GM08714 (cell line): Measurements from ENCODE around the gene RLN3.
A peak's percentile ranks its signal among the peaks of the same experiment; 100 is the strongest.
"Not testable (repeated sequence)": the region's sequence is repeated elsewhere in the genome, so short reads cannot be mapped to it uniquely, and the experiment has no call there.

ENCODE experiments used
- H3K4me3 ChIP-seq: fragments of 200-500 bp; sonication (Bioruptor generic); 2 replicates; pipeline ENCODE4 v1.5.1; 2014; ENCODE audit warnings: mild to moderate bottlenecking, low read length, inconsistent platforms
- ZNF274 ChIP-seq: IDR thresholded peaks from 2 replicates; pipeline ENCODE4 v1.6.1; 2012; ENCODE audit warnings: mild to moderate bottlenecking, low read depth, low read length

Gene RLN3

GRCh38 chr19:14002571-14003250 lies 25.2 kb upstream of the RLN3 start:
- no peak overlapping the region; the same call in 1 of the 2 replicates for H3K4me3 ChIP-seq
- TF ChIP-seq ZNF274, result no peak

GRCh38 chr19:14003251-14004055 lies 24.5 kb upstream of the RLN3 start:
- no peak for TF ChIP-seq ZNF274
- no peak overlapping the region; the same call in 1 of the 2 replicates for H3K4me3 ChIP-seq

- H3K4me3 ChIP-seq, result peak overlapping the region; percentile 51; the same call in 1 of the 2 replicates
- no peak for TF ChIP-seq ZNF274
Observed at GRCh38 chr19:14004619-14005348, 23.2 kb upstream of the RLN3 start.

GRCh38 chr19:14005349-14006084 lies 22.4 kb upstream of the RLN3 start:
- no peak for TF ChIP-seq ZNF274
- H3K4me3 ChIP-seq, result peak overlapping the region; percentile 68

GRCh38 chr19:14006085-14006765 lies 21.7 kb upstream of the RLN3 start, which contains the start of gene RFX1:
Gene RFX1, minus strand, starts transcription at chr19:14006320. Its CDS starts 12,477 bp downstream, at chr19:13993843.
- TF ChIP-seq ZNF274, result no peak
- peak within 1 kb of the TSS; percentile 68 for H3K4me3 ChIP-seq

GRCh38 chr19:14006766-14007562 lies 21.0 kb upstream of the RLN3 start:
- TF ChIP-seq ZNF274, result no peak
- peak overlapping the region; percentile 62; the same call in 1 of the 2 replicates for H3K4me3 ChIP-seq

- no peak for TF ChIP-seq ZNF274
- H3K4me3 ChIP-seq, result no peak overlapping the region
Observed at GRCh38 chr19:14012378-14012915, 15.5 kb upstream of the RLN3 start.

GRCh38 chr19:14015524-14016035 lies 12.4 kb upstream of the RLN3 start:
- peak overlapping the region; percentile 64; the same call in 1 of the 2 replicates for H3K4me3 ChIP-seq
- no peak for TF ChIP-seq ZNF274

GRCh38 chr19:14019100-14019499 lies 8.8 kb upstream of the RLN3 start:
- H3K4me3 ChIP-seq, result no peak overlapping the region; the same call in 1 of the 2 replicates
- TF ChIP-seq ZNF274, result no peak

- not testable (repeated sequence) for H3K4me3 ChIP-seq
Observed at GRCh38 chr19:14019739-14020138, 8.2 kb upstream of the RLN3 start.

- no peak for TF ChIP-seq ZNF274
Observed at GRCh38 chr19:14021474-14021873, 6.5 kb upstream of the RLN3 start.

GRCh38 chr19:14022469-14022868 lies 5.5 kb upstream of the RLN3 start:
- TF ChIP-seq ZNF274, result no peak
- no peak overlapping the region for H3K4me3 ChIP-seq

More at GRCh38 chr19:14021474-14021873, 6.5 kb upstream of the RLN3 start:
- no peak overlapping the region for H3K4me3 ChIP-seq
